ENCODE data around the gene GNAI3. TPM values are rescaled to one million over a fixed set of nuclear protein-coding genes. Genes with fewer than 3 reads are reported as not detected.
A peak's percentile ranks its signal among the peaks of the same experiment; 100 is the strongest.

Gene GNAI3
- total and polyA plus RNA-seq, 2 of the 13 experiments (the other 11 are each of a cell fraction or from before 2014, with no cell fraction given), result 4.3 to 9.0 TPM

GRCh38 chr1:109619576-109620400, 71.4 kb downstream of the GNAI3 start, which contains the start of the genes AMPD2 and GNAT2 (continued):
- no peak for TF ChIP-seq RORA (CRISPR knock-in tag; IDR thresholded peaks at IDR 0.05)
- TF ChIP-seq THAP11 (CRISPR knock-in tag; IDR thresholded peaks at IDR 0.05), result 0 out of 2 replicates have a peak, but pooled peaks have one; percentile 46
- TF ChIP-seq, protein P1, sequence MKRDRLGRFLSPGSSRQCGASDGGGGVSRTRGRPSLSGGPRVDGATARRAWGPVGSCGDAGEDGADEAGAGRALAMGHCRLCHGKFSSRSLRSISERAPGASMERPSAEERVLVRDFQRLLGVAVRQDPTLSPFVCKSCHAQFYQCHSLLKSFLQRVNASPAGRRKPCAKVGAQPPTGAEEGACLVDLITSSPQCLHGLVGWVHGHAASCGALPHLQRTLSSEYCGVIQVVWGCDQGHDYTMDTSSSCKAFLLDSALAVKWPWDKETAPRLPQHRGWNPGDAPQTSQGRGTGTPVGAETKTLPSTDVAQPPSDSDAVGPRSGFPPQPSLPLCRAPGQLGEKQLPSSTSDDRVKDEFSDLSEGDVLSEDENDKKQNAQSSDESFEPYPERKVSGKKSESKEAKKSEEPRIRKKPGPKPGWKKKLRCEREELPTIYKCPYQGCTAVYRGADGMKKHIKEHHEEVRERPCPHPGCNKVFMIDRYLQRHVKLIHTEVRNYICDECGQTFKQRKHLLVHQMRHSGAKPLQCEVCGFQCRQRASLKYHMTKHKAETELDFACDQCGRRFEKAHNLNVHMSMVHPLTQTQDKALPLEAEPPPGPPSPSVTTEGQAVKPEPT (CRISPR knock-in tag; IDR thresholded peaks at IDR 0.05; ENCODE audit: low read depth), result no peak
- TF ChIP-seq, protein P2, sequence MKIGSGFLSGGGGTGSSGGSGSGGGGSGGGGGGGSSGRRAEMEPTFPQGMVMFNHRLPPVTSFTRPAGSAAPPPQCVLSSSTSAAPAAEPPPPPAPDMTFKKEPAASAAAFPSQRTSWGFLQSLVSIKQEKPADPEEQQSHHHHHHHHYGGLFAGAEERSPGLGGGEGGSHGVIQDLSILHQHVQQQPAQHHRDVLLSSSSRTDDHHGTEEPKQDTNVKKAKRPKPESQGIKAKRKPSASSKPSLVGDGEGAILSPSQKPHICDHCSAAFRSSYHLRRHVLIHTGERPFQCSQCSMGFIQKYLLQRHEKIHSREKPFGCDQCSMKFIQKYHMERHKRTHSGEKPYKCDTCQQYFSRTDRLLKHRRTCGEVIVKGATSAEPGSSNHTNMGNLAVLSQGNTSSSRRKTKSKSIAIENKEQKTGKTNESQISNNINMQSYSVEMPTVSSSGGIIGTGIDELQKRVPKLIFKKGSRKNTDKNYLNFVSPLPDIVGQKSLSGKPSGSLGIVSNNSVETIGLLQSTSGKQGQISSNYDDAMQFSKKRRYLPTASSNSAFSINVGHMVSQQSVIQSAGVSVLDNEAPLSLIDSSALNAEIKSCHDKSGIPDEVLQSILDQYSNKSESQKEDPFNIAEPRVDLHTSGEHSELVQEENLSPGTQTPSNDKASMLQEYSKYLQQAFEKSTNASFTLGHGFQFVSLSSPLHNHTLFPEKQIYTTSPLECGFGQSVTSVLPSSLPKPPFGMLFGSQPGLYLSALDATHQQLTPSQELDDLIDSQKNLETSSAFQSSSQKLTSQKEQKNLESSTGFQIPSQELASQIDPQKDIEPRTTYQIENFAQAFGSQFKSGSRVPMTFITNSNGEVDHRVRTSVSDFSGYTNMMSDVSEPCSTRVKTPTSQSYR (CRISPR knock-in tag; IDR thresholded peaks at IDR 0.05; ENCODE audit: borderline replicate concordance), result no peak
- no peak for TF ChIP-seq PITX1 (CRISPR knock-in tag; IDR thresholded peaks at IDR 0.05)
- TF ChIP-seq ZNF12 (CRISPR knock-in tag; IDR thresholded peaks at IDR 0.05), result no peak
- TF ChIP-seq DMTF1 (CRISPR knock-in tag; IDR thresholded peaks at IDR 0.05), result no peak
- no peak for TF ChIP-seq SNAPC4 (CRISPR knock-in tag; IDR thresholded peaks at IDR 0.05)
- no peak for TF ChIP-seq ATF5 (CRISPR knock-in tag; IDR thresholded peaks at IDR 0.05; ENCODE audit: low read depth)
- TF ChIP-seq KMT2A (CRISPR knock-in tag; IDR thresholded peaks at IDR 0.05), result no peak; the same call in 1 of the 2 replicates
- no peak for TF ChIP-seq ZC3H4 (CRISPR knock-in tag; IDR thresholded peaks at IDR 0.05; ENCODE audit: borderline replicate concordance)
